Right kidney (tissue), 9 donors: ENCODE data around the gene PPIH.
"Not testable (repeated sequence)": the region's sequence is repeated elsewhere in the genome, so short reads cannot be mapped to it uniquely, and the experiment has no call there.

ENCODE experiments used
- DNase-seq: peaks from one replicate; pipeline ENCODE4 v3.0.0-alpha.2; 2016
- long read RNA-seq, 8 donors: transcript quantifications; one replicate each; lab custom pipeline, GENCODE V29; 2026

Gene PPIH
- long read RNA-seq, donor 1, transcript PPIH-201 (10 exons, 752 nt): major isoform, 18 of 18 reads
- long read RNA-seq, donor 1, partial matches to known transcripts: 0 of 18 reads
- long read RNA-seq, donor 1, other reads (novel, unspliced or antisense): 0 of 18 reads
- long read RNA-seq, donor 2, transcript PPIH-201 (10 exons, 752 nt): major isoform, 7 of 7 reads
- long read RNA-seq, donor 2, partial matches to known transcripts: 0 of 7 reads
- long read RNA-seq, donor 2, other reads (novel, unspliced or antisense): 0 of 7 reads
- long read RNA-seq, donor 3, transcript PPIH-201 (10 exons, 752 nt): major isoform, 8 of 9 reads
- long read RNA-seq, donor 3, partial matches to known transcripts: 0 of 9 reads
- long read RNA-seq, donor 3, other reads (novel, unspliced or antisense): 0 of 9 reads
- long read RNA-seq, donor 4, transcript PPIH-201 (10 exons, 752 nt): major isoform, 11 of 18 reads
- long read RNA-seq, donor 4, partial matches to known transcripts: 7 of 18 reads
- long read RNA-seq, donor 4, other reads (novel, unspliced or antisense): 0 of 18 reads
- long read RNA-seq, donor 5, transcript PPIH-201 (10 exons, 752 nt): major isoform, 13 of 20 reads
- long read RNA-seq, donor 5, partial matches to known transcripts: 7 of 20 reads
- long read RNA-seq, donor 5, other reads (novel, unspliced or antisense): 0 of 20 reads
- long read RNA-seq, donor 6, transcript PPIH-201 (10 exons, 752 nt): major isoform, 5 of 11 reads
- long read RNA-seq, donor 6, partial matches to known transcripts: 6 of 11 reads
- long read RNA-seq, donor 6, other reads (novel, unspliced or antisense): 0 of 11 reads
- long read RNA-seq, donor 7, transcript PPIH-201 (10 exons, 752 nt): major isoform, 8 of 14 reads
- long read RNA-seq, donor 7, partial matches to known transcripts: 5 of 14 reads
- long read RNA-seq, donor 7, other reads (novel, unspliced or antisense): 0 of 14 reads
- long read RNA-seq, donor 8, transcript PPIH-201 (10 exons, 752 nt): major isoform, 8 of 14 reads
- long read RNA-seq, donor 8, partial matches to known transcripts: 5 of 14 reads
- long read RNA-seq, donor 8, other reads (novel, unspliced or antisense): 0 of 14 reads

- peak; percentile 87 for DNase-seq
Measured at GRCh38 chr1:42657981-42658876, at the start of gene PPIH. Gene PPIH (plus strand): TSS chr1:42658423. CDS start chr1:42658447, 24 bp downstream.

GRCh38 chr1:42613803-42614131 is 44.5 kb upstream of the PPIH start:
- DNase-seq: no peak

GRCh38 chr1:42618866-42619265 is 39.4 kb upstream of the PPIH start:
- DNase-seq: no peak

GRCh38 chr1:42620307-42620706 is 37.9 kb upstream of the PPIH start:
- DNase-seq: no peak

GRCh38 chr1:42621180-42621579 is 37.0 kb upstream of the PPIH start:
- not testable (repeated sequence) for DNase-seq

GRCh38 chr1:42627205-42627604 is 31.0 kb upstream of the PPIH start:
- not testable (repeated sequence) for DNase-seq

GRCh38 chr1:42639116-42639515 is 19.1 kb upstream of the PPIH start:
- DNase-seq: no peak

- DNase-seq: no peak
Measured at GRCh38 chr1:42646056-42646455, 12.2 kb upstream of the PPIH start.

- DNase-seq: no peak
Measured at GRCh38 chr1:42657201-42657600, 1.0 kb upstream of the PPIH start.

GRCh38 chr1:42658877-42659337 is 684 bp downstream of the PPIH start:
- DNase-seq: no peak

GRCh38 chr1:42660907-42661500 is 2.8 kb downstream of the PPIH start:
- no peak for DNase-seq

- no peak for DNase-seq
Measured at GRCh38 chr1:42669936-42670335, 11.7 kb downstream of the PPIH start.

- DNase-seq: no peak
Measured at GRCh38 chr1:42670425-42670824, 12.2 kb downstream of the PPIH start.

GRCh38 chr1:42674214-42674613 is 16.0 kb downstream of the PPIH start:
- no peak for DNase-seq

- no peak for DNase-seq
Measured at GRCh38 chr1:42674682-42675081, 16.5 kb downstream of the PPIH start.

- no peak for DNase-seq
Measured at GRCh38 chr1:42675467-42675866, 17.2 kb downstream of the PPIH start.

GRCh38 chr1:42676534-42677087 is 18.4 kb downstream of the PPIH start:
- DNase-seq: no peak

- no peak for DNase-seq
Measured at GRCh38 chr1:42679364-42679983, 21.3 kb downstream of the PPIH start.

- no peak for DNase-seq
Measured at GRCh38 chr1:42680055-42680454, 21.8 kb downstream of the PPIH start.

GRCh38 chr1:42680921-42681683 is 22.9 kb downstream of the PPIH start:
- no peak for DNase-seq
